Coronary artery (tissue), 2 donors: ENCODE data around the gene PNPLA5.
"Not testable (repeated sequence)": the region's sequence is repeated elsewhere in the genome, so short reads cannot be mapped to it uniquely, and the experiment has no call there.

Experiments
- DNase-seq: peaks from one replicate; pipeline ENCODE4 v3.0.0-alpha.2; 2017; ENCODE audit warnings: low spot score
- H3K27ac ChIP-seq, 2 donors: fragments of 200-600 bp; sonication (generic); one replicate each; pipeline ENCODE4 v1.5.1; 2016 to 2019
- H3K4me3 ChIP-seq: fragments of 200-600 bp; sonication (generic); 2 replicates; pipeline ENCODE4 v1.5.1; 2016; ENCODE audit warnings: mild to moderate bottlenecking, moderate library complexity
- TF ChIP-seq, protein P1 (sequence below): fragments of 200-600 bp; sonication (generic); IDR thresholded peaks from one replicate; pipeline ENCODE4 v1.5.1; 2019; ENCODE audit warnings: antibody characterized with exemption

PNPLA5 gene

DNA sequence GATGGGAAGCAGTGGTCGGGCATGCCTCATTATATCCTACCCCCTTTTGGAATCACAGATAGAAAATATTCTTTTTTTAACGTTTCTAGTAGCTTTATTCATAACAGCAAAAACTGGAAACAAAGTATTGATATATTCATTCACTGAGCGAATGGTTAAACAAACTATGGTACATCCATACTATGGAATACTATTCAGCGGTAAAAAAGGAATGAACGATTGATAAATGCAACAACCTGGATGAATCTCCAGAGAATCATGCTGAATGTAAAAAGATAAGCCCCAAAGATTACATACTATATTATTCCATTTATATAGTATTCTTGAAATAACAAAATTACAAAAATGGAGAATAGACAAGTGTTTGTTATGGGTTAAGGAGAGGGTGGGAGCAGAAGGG is 22.0 kb downstream of the PNPLA5 start:
- Histone ChIP-seq H3K4me3 (no peak overlapping the region), H3K27ac (no peak overlapping the region)
- TF ChIP-seq, protein P1, sequence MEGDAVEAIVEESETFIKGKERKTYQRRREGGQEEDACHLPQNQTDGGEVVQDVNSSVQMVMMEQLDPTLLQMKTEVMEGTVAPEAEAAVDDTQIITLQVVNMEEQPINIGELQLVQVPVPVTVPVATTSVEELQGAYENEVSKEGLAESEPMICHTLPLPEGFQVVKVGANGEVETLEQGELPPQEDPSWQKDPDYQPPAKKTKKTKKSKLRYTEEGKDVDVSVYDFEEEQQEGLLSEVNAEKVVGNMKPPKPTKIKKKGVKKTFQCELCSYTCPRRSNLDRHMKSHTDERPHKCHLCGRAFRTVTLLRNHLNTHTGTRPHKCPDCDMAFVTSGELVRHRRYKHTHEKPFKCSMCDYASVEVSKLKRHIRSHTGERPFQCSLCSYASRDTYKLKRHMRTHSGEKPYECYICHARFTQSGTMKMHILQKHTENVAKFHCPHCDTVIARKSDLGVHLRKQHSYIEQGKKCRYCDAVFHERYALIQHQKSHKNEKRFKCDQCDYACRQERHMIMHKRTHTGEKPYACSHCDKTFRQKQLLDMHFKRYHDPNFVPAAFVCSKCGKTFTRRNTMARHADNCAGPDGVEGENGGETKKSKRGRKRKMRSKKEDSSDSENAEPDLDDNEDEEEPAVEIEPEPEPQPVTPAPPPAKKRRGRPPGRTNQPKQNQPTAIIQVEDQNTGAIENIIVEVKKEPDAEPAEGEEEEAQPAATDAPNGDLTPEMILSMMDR = no peak
- DNase-seq = no peak

DNA sequence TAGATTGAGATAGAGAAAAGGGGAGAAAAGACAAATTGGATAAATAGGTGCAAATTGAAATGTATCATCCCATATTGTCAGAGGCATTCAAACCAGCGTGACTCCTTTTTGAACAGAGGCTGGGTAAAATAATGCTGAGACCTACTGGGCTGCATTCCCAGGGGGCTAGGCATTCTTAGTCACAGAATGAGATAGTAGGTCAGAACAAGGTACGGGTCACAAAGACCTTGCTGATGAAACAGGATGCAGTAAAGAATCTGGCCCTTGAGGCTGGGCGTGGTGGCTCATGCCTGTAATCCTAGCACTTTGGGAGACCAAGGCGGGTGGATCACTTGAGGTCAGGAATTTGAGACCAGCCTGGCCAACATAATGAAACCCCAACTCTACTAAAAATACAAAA is 22.8 kb downstream of the PNPLA5 start:
- not testable (repeated sequence) for H3K4me3 ChIP-seq, DNase-seq, H3K27ac ChIP-seq

DNA sequence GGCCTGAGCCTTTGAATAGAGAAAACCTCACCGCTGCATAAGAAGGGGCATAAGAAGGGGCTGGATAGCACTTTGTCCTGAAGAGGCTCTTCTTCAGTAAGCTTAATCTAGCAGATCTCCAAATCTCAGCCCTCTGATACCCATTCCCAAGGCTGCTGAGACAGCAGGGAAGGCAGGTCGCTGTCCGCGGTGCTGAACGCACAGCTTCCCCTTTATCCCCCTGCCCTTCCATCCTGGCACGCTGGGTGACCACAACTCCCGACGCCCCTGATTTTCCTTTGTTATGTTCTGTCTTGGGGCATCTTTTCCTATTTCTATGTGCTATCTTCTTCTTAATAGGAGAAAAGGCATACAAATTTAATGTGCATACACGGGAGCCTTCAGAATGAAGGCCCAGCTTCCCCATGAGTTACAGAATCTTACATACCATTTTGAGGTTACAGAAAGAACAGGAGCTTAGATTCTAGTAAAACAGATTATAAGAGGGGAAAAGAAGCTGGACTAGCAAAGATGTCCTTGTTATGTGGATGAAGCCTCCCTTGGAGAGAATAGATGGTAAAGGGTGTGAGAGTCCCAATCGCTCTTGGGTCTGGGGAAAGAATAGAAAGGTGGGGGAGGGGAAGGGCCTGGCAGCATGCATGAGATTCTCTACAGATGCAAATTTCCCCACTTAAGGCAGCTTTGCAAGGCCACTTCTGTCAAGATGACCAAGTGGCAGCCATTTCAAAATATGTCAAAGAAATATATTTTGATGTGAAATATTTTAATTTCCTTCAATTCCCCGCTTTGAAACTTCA is 23.8 kb downstream of the PNPLA5 start:
- Histone ChIP-seq H3K27ac (no peak overlapping the region), H3K4me3 (no peak overlapping the region)
- TF ChIP-seq, protein P1 = no peak
- no peak for DNase-seq

DNA sequence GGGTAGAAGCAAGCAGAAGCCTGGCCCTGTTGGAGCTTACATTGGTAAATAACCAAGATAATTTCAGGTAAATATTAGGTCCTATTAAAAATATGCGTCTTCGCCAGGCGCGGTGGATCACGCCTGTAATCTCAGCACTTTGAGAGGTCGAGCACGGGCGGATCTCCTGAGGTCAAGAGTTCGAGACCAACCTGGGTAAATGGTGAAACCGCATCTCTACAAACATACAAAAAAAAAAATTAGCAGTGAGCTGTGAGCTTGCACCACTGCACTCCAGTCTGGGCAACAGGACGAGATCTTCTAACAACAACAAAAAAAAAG is 29.0 kb downstream of the PNPLA5 start:
- no peak overlapping the region for H3K4me3 ChIP-seq

DNA sequence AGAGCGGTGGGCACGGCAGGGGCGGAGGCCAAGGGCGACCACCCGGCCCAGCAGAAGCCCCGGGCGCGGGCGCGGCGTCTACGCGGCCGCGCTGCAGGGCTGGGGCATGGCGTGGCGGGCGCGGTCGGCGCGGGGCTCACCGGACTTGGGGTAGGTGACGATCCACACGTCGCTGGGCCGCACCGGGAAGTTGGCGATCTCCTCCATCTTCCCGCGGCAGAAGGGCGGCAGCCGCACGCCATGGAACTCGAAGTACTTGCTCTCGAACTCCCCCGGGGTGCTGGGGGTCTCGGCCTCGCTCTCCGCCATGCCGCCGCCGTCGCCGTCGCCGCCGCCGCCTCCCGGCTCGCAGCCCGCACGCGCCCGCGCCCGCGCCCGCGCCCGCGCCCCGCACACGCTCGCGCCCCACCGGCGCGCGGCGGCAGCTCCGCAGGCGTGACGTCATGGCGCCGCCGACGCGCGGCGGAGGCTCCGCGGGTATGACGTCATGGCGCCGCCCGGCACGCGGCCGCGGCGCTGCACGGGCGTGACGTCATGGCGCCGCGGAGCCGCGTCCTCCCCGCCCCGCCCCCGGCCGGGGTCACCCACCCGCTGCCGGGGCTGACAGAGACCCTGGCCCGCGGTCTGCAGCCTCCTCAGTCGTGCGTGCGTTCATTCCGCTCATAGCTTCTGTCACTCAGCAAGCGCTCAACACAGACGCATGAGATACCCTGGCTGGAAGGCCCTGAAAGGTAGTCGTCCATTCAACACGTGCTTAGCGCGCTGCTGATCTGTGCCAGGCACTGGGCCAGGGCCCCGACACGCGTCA is 29.5 kb downstream of the PNPLA5 start, which contains the start of gene SULT4A1:
SULT4A1 (minus strand) TSS at position 440 of the 808 bp plus-strand sequence; CDS start at position 309, 131 bp downstream.
- H3K27ac ChIP-seq = no peak within 1 kb of the TSS
- peak within 1 kb of the TSS; percentile 54 for H3K4me3 ChIP-seq
- no peak for DNase-seq
- TF ChIP-seq, protein P1 = no peak

More for the DNA sequence above, 29.0 kb downstream of the PNPLA5 start:
- no peak for DNase-seq
- H3K27ac ChIP-seq = no peak overlapping the region
- TF ChIP-seq, protein P1 = no peak

DNA sequence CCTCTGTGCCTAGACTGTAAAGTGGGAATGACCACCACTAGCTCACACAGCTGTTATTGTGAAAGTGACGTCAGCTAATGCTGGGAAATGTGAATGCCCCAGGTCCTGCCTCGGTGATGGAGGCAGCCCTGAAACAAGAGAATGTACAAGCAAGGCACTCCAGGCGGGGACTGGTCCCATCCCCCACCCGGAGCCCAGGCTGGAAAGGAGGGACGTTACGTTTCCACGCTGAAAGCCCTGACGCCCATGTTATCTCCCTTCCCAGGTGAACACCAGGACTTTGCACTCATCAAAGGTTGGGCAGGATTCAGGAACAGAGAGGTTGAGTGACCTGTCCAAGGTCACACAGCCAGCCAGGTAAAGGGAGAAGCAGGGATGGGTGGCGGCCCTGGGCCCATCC is 30.3 kb downstream of the PNPLA5 start:
- TF ChIP-seq, protein P1 = no peak
- Histone ChIP-seq H3K4me3 (peak overlapping the region; percentile 54), H3K27ac (no peak overlapping the region)
- no peak for DNase-seq

DNA sequence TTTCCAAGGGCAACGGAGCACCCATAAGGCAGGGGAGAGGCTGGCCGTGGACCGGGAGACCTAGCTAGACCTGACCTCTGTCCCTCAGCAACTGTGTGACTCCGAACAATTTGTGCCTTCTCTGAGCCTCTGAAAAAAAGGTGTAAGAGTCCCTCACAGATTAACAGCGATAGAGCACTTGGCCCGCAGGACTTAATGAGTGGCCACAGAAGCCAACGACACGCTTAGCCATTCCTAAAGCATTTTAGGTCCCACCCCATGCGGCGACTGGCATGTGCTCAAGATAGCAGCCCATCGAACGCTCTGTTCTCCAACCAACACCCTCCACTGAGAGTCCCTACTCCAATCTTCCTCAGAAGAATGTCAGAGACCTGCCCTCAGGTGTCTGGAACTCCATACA is 31.0 kb downstream of the PNPLA5 start:
- no peak overlapping the region for H3K4me3 ChIP-seq
- TF ChIP-seq, protein P1 = no peak
- no peak overlapping the region for H3K27ac ChIP-seq
- DNase-seq = no peak
